ENCODE data around the gene IRF4.
"Not testable (repeated sequence)": the region's sequence is repeated elsewhere in the genome, so short reads cannot be mapped to it uniquely, and the experiment has no call there.

IRF4 gene

DNA sequence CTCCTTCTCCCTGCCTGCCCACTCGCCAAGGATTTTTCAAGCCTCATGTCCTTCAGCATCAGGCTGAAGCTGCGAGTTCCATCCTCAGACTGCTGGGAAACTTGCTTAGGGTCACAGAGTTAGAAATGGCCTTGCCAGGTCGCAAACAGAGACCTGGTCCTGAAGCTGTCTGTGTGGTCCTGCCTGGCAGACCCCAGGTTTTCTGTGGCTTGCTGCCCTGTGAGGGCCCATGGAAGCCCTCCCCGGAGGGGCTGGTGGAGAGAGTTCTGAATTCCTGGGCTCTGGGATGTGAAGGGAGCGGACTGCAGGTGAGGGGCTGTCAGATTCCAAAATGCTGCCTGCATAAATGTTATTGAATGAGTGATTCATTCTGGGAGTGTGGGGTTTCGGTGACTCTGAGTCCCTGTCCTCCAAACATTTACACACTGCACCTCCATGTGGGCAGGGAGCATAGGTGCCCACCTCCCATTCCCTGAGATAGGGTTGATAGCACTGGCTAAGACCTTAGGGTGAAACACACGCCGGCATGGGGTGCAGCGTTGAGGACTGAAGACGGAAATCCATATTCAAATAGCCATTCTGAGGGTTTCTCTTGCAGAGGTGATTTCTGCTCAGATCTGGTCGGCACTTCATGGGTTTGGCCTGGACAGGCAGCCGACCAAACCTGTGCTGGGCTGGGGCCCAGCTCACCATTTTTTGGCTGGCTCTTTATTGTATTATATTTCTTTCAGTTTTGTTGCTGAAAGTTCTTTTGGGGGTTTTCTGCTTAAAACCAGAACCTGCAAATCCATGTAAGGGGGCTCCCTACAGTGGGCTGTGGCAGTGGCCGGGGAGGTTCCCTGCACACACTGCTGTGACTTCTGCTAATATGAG is 21.8 kb upstream of the IRF4 start:
- H3K27ac ChIP-seq (ENCODE audit: extremely low read depth, low read depth, low read length) = no peak overlapping the region
- no peak overlapping the region for H3K4me3 ChIP-seq (ENCODE audit: low read depth, low read length)
- no peaks in the 10 kb centered on the region for H3K36me3 ChIP-seq (ENCODE audit: control insufficient read depth in 2 of 2, insufficient read depth in 1 of 2, low read length in 2 of 2)
- CTCF ChIA-PET = interaction anchor here (0.6 to 0.9 kb wide), 2 partner anchors 181 to 1158 kb away, joined by 3 to 4 read pairs; no protein-coding TSS in a partner anchor
- H3K4me1 ChIP-seq (ENCODE audit: control insufficient read depth, insufficient read depth, low read length) = no peaks in the 10 kb centered on the region
- TF ChIP-seq GLIS1 (tag by site-specific recombination; IDR thresholded peaks at IDR 0.05) (no peak), PRDM6 (tag by site-specific recombination; IDR thresholded peaks at IDR 0.05) (no peak), ZNF350 (tag by site-specific recombination; IDR thresholded peaks at IDR 0.05) (no peak), ZNF426 (tag by site-specific recombination; IDR thresholded peaks at IDR 0.05) (no peak), HOXC10 (CRISPR knock-in tag; IDR thresholded peaks at IDR 0.05) (no peak), ZNF624 (tag by site-specific recombination; IDR thresholded peaks at IDR 0.05) (no peak), ZNF610 (tag by site-specific recombination; IDR thresholded peaks at IDR 0.05; ENCODE audit: borderline replicate concordance) (no peak), KLF1 (tag by site-specific recombination; IDR thresholded peaks at IDR 0.05) (no peak)
- H3K9me3 ChIP-seq (ENCODE audit: control insufficient read depth, insufficient read depth, low read depth, low read length) = no peaks in the 10 kb centered on the region
- POLR2A ChIA-PET = interaction anchor here (1.2 kb wide), 1 partner anchor 42 kb away, joined by 3 read pairs; no protein-coding TSS in a partner anchor

GRCh38 chr6:370555-370954 is 21.0 kb upstream of the IRF4 start:
- no peaks in the 10 kb centered on the region for H3K36me3 ChIP-seq (ENCODE audit: control insufficient read depth in 2 of 2, insufficient read depth in 1 of 2, low read length in 2 of 2)
- TF ChIP-seq SALL2 (tag by site-specific recombination; IDR thresholded peaks at IDR 0.05; ENCODE audit: borderline replicate concordance) (no peak), ZNF596 (tag by site-specific recombination; IDR thresholded peaks at IDR 0.05) (no peak), ZNF580 (tag by site-specific recombination; IDR thresholded peaks at IDR 0.05) (no peak), ZNF274 (IDR thresholded peaks at IDR 0.05; ENCODE audit: low read length) (no peak), ZNF274 (tag by site-specific recombination; IDR thresholded peaks at IDR 0.05; ENCODE audit: borderline replicate concordance) (no peak)
- TF ChIP-seq, protein P1, sequence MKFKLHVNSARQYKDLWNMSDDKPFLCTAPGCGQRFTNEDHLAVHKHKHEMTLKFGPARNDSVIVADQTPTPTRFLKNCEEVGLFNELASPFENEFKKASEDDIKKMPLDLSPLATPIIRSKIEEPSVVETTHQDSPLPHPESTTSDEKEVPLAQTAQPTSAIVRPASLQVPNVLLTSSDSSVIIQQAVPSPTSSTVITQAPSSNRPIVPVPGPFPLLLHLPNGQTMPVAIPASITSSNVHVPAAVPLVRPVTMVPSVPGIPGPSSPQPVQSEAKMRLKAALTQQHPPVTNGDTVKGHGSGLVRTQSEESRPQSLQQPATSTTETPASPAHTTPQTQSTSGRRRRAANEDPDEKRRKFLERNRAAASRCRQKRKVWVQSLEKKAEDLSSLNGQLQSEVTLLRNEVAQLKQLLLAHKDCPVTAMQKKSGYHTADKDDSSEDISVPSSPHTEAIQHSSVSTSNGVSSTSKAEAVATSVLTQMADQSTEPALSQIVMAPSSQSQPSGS (tag by site-specific recombination; IDR thresholded peaks at IDR 0.05; ENCODE audit: low read depth) = no peak
- H3K9me3 ChIP-seq (ENCODE audit: control insufficient read depth, insufficient read depth, low read depth, low read length) = no peaks in the 10 kb centered on the region
- ChIA-PET CTCF (no interaction called here), POLR2A (interaction anchor here (1.2 kb wide), 1 partner anchor 42 kb away, joined by 3 read pairs; no protein-coding TSS in a partner anchor)
- H3K4me3 ChIP-seq (ENCODE audit: low read depth, low read length) = no peak overlapping the region
- H3K27ac ChIP-seq (ENCODE audit: extremely low read depth, low read depth, low read length) = no peak overlapping the region
- H3K4me1 ChIP-seq (ENCODE audit: control insufficient read depth, insufficient read depth, low read length) = no peaks in the 10 kb centered on the region

DNA sequence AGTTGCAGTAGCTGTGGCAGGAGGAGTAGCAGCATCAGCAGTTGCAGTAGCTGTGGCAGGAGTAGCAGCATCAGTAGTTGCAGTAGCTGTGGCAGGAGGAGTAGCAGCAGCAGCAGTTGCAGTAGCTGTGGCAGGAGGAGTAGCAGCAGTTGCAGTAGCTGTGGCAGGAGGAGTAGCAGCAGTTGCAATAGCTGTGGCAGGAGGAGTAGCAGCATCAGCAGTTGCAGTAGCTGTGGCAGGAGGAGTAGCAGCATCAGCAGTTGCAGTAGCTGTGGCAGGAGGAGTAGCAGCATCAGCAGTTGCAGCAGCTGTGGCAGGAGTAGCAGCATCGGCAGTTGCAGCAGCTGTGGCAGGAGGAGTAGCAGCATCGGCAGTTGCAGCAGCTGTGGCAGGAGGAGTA is 19.7 kb upstream of the IRF4 start:
- H3K4me1 ChIP-seq (ENCODE audit: control insufficient read depth, insufficient read depth, low read length); H3K9me3 ChIP-seq (ENCODE audit: control insufficient read depth, insufficient read depth, low read depth, low read length); H3K27ac ChIP-seq (ENCODE audit: extremely low read depth, low read depth, low read length); CTCF ChIA-PET; H3K4me3 ChIP-seq (ENCODE audit: low read depth, low read length); H3K36me3 ChIP-seq (ENCODE audit: control insufficient read depth in 2 of 2, insufficient read depth in 1 of 2, low read length in 2 of 2); POLR2A ChIA-PET: not testable (repeated sequence)
